ENCODE measurements around the gene AIM2. TPM values are rescaled to one million over a fixed set of nuclear protein-coding genes. Genes with fewer than 3 reads are reported as not detected.

AIM2 gene
- total and polyA plus RNA-seq, 4 donors: 1.5 to 4.3 (median 3.1) TPM

- no CpG with 5 or more reads among the region's 3 CpGs for WGBS (ENCODE audit: insufficient coverage)
- Histone ChIP-seq H3K36me3 (ENCODE audit: control insufficient read depth, insufficient read depth, low read length) (no peaks in the 10 kb centered on the region), H3K27me3 (ENCODE audit: control insufficient read depth, insufficient read depth, low read length) (no peaks in the 10 kb centered on the region), H3K4me3 (ENCODE audit: low read depth, low read length) (no peak overlapping the region), H3K4me1 (ENCODE audit: control insufficient read depth, insufficient read depth, low read length) (no peaks in the 10 kb centered on the region), H3K9me3 (ENCODE audit: control insufficient read depth, insufficient read depth, low read length) (no peaks in the 10 kb centered on the region), H3K27ac (ENCODE audit: low read depth, low read length) (no peak overlapping the region)
- DNase-seq (ENCODE audit: low read depth in 4 of 6, low spot score in 6 of 6): no peak
Measured at GRCh38 chr1:159092036-159092760, 15.6 kb upstream of the AIM2 start.

- no peak for DNase-seq (ENCODE audit: low read depth in 4 of 6, low spot score in 6 of 6)
- Histone ChIP-seq H3K27me3 (ENCODE audit: control insufficient read depth, insufficient read depth, low read length) (no peaks in the 10 kb centered on the region), H3K9me3 (ENCODE audit: control insufficient read depth, insufficient read depth, low read length) (no peaks in the 10 kb centered on the region), H3K27ac (ENCODE audit: low read depth, low read length) (no peak overlapping the region), H3K36me3 (ENCODE audit: control insufficient read depth, insufficient read depth, low read length) (no peaks in the 10 kb centered on the region), H3K4me3 (ENCODE audit: low read depth, low read length) (no peak overlapping the region), H3K4me1 (ENCODE audit: control insufficient read depth, insufficient read depth, low read length) (no peaks in the 10 kb centered on the region)
- WGBS (ENCODE audit: insufficient coverage): no CpG with 5 or more reads among the region's 1 CpG
Measured at GRCh38 chr1:159091607-159092031, 15.1 kb upstream of the AIM2 start.

GRCh38 chr1:159091180-159091560, 14.6 kb upstream of the AIM2 start:
- 60% methylated on average over 2 of the region's 2 CpGs for WGBS (ENCODE audit: insufficient coverage)

GRCh38 chr1:159090286-159091179, 14.0 kb upstream of the AIM2 start:
- DNase-seq (ENCODE audit: low read depth in 4 of 6, low spot score in 6 of 6): no peak
- no CpG with 5 or more reads among the region's 4 CpGs for WGBS (ENCODE audit: insufficient coverage)
- H3K27me3 ChIP-seq (ENCODE audit: control insufficient read depth, insufficient read depth, low read length): no peaks in the 10 kb centered on the region
- no peak overlapping the region for H3K4me3 ChIP-seq (ENCODE audit: low read depth, low read length)
- no peak overlapping the region for H3K27ac ChIP-seq (ENCODE audit: low read depth, low read length)
- H3K9me3 ChIP-seq (ENCODE audit: control insufficient read depth, insufficient read depth, low read length): no peaks in the 10 kb centered on the region
- no peaks in the 10 kb centered on the region for H3K36me3 ChIP-seq (ENCODE audit: control insufficient read depth, insufficient read depth, low read length)
- no peaks in the 10 kb centered on the region for H3K4me1 ChIP-seq (ENCODE audit: control insufficient read depth, insufficient read depth, low read length)

More at GRCh38 chr1:159091180-159091560, 14.6 kb upstream of the AIM2 start:
- no peak overlapping the region for H3K4me3 ChIP-seq (ENCODE audit: low read depth, low read length)
- no peak overlapping the region for H3K27ac ChIP-seq (ENCODE audit: low read depth, low read length)
- H3K9me3 ChIP-seq (ENCODE audit: control insufficient read depth, insufficient read depth, low read length): no peaks in the 10 kb centered on the region
- H3K36me3 ChIP-seq (ENCODE audit: control insufficient read depth, insufficient read depth, low read length): no peaks in the 10 kb centered on the region
- no peaks in the 10 kb centered on the region for H3K4me1 ChIP-seq (ENCODE audit: control insufficient read depth, insufficient read depth, low read length)
- no peak for DNase-seq (ENCODE audit: low read depth in 4 of 6, low spot score in 6 of 6)
- H3K27me3 ChIP-seq (ENCODE audit: control insufficient read depth, insufficient read depth, low read length): no peaks in the 10 kb centered on the region

- 97% methylated on average over 2 of the region's 4 CpGs for WGBS (ENCODE audit: insufficient coverage)
- Histone ChIP-seq H3K27ac (ENCODE audit: low read depth, low read length) (no peak overlapping the region), H3K4me3 (ENCODE audit: low read depth, low read length) (no peak overlapping the region), H3K4me1 (ENCODE audit: control insufficient read depth, insufficient read depth, low read length) (no peaks in the 10 kb centered on the region), H3K27me3 (ENCODE audit: control insufficient read depth, insufficient read depth, low read length) (no peaks in the 10 kb centered on the region), H3K9me3 (ENCODE audit: control insufficient read depth, insufficient read depth, low read length) (no peaks in the 10 kb centered on the region), H3K36me3 (ENCODE audit: control insufficient read depth, insufficient read depth, low read length) (no peaks in the 10 kb centered on the region)
- no peak for DNase-seq (ENCODE audit: low read depth in 4 of 6, low spot score in 6 of 6)
Measured at GRCh38 chr1:159089184-159089791, 12.7 kb upstream of the AIM2 start.

GRCh38 chr1:159088546-159089183, 12.1 kb upstream of the AIM2 start:
- WGBS (ENCODE audit: insufficient coverage): 68% methylated on average over 2 of the region's 6 CpGs
- H3K36me3 ChIP-seq (ENCODE audit: control insufficient read depth, insufficient read depth, low read length): no peaks in the 10 kb centered on the region
- H3K4me3 ChIP-seq (ENCODE audit: low read depth, low read length): no peak overlapping the region
- no peaks in the 10 kb centered on the region for H3K4me1 ChIP-seq (ENCODE audit: control insufficient read depth, insufficient read depth, low read length)
- no peaks in the 10 kb centered on the region for H3K27me3 ChIP-seq (ENCODE audit: control insufficient read depth, insufficient read depth, low read length)
- DNase-seq (ENCODE audit: low read depth in 4 of 6, low spot score in 6 of 6): no peak
- H3K9me3 ChIP-seq (ENCODE audit: control insufficient read depth, insufficient read depth, low read length): no peaks in the 10 kb centered on the region
- no peak overlapping the region for H3K27ac ChIP-seq (ENCODE audit: low read depth, low read length)

- Histone ChIP-seq H3K27me3 (ENCODE audit: control insufficient read depth, insufficient read depth, low read length) (no peaks in the 10 kb centered on the region), H3K4me1 (ENCODE audit: control insufficient read depth, insufficient read depth, low read length) (no peaks in the 10 kb centered on the region), H3K27ac (ENCODE audit: low read depth, low read length) (no peak overlapping the region), H3K4me3 (ENCODE audit: low read depth, low read length) (no peak overlapping the region), H3K36me3 (ENCODE audit: control insufficient read depth, insufficient read depth, low read length) (no peaks in the 10 kb centered on the region), H3K9me3 (ENCODE audit: control insufficient read depth, insufficient read depth, low read length) (no peaks in the 10 kb centered on the region)
- DNase-seq (ENCODE audit: low read depth in 4 of 6, low spot score in 6 of 6): no peak
- WGBS (ENCODE audit: insufficient coverage): 85% methylated on average over 1 of the region's 2 CpGs
Measured at GRCh38 chr1:159088050-159088449, 11.5 kb upstream of the AIM2 start.

- WGBS (ENCODE audit: insufficient coverage): 89% methylated on average over 3 of the region's 3 CpGs
- H3K4me3 ChIP-seq (ENCODE audit: low read depth, low read length): no peak overlapping the region
- no peak overlapping the region for H3K27ac ChIP-seq (ENCODE audit: low read depth, low read length)
- H3K36me3 ChIP-seq (ENCODE audit: control insufficient read depth, insufficient read depth, low read length): no peaks in the 10 kb centered on the region
- H3K4me1 ChIP-seq (ENCODE audit: control insufficient read depth, insufficient read depth, low read length): no peaks in the 10 kb centered on the region
- no peaks in the 10 kb centered on the region for H3K27me3 ChIP-seq (ENCODE audit: control insufficient read depth, insufficient read depth, low read length)
- no peaks in the 10 kb centered on the region for H3K9me3 ChIP-seq (ENCODE audit: control insufficient read depth, insufficient read depth, low read length)
- DNase-seq (ENCODE audit: low read depth in 4 of 6, low spot score in 6 of 6): no peak
Measured at GRCh38 chr1:159084867-159085266, 8.3 kb upstream of the AIM2 start.

GRCh38 chr1:159084152-159084551, 7.6 kb upstream of the AIM2 start:
- no peak for DNase-seq (ENCODE audit: low read depth in 4 of 6, low spot score in 6 of 6)
- H3K36me3 ChIP-seq (ENCODE audit: control insufficient read depth, insufficient read depth, low read length): no peaks in the 10 kb centered on the region
- H3K4me1 ChIP-seq (ENCODE audit: control insufficient read depth, insufficient read depth, low read length): no peaks in the 10 kb centered on the region
- H3K27ac ChIP-seq (ENCODE audit: low read depth, low read length): no peak overlapping the region
- no peaks in the 10 kb centered on the region for H3K9me3 ChIP-seq (ENCODE audit: control insufficient read depth, insufficient read depth, low read length)
- no peaks in the 10 kb centered on the region for H3K27me3 ChIP-seq (ENCODE audit: control insufficient read depth, insufficient read depth, low read length)
- no peak overlapping the region for H3K4me3 ChIP-seq (ENCODE audit: low read depth, low read length)
- no CpG with 5 or more reads among the region's 3 CpGs for WGBS (ENCODE audit: insufficient coverage)

All from spinal cord (tissue), 10 donors.